HEK293 (cell line): ENCODE measurements around the gene PLEKHF1.

Experiments
- EGR2 ChIP-seq: fragments of 450-650 bp; formaldehyde crosslinking; IDR thresholded peaks from 2 replicates; pipeline ENCODE4 v1.5.1; 2016; ENCODE audit warnings: low read depth, missing biosample characterization, missing genetic modification characterization
- ZNF157 ChIP-seq: fragments of 450-650 bp; formaldehyde crosslinking; IDR thresholded peaks from 2 replicates; pipeline ENCODE4 v1.5.1; 2016; ENCODE audit warnings: missing biosample characterization, missing genetic modification characterization
- ZNF2 ChIP-seq: fragments of 450-650 bp; formaldehyde crosslinking; IDR thresholded peaks from 2 replicates; pipeline ENCODE4 v1.5.1; 2016; ENCODE audit warnings: missing biosample characterization, missing genetic modification characterization
- ZXDB ChIP-seq: fragments of 450-650 bp; formaldehyde crosslinking; IDR thresholded peaks from 2 replicates; pipeline ENCODE4 v1.5.1; 2016; ENCODE audit warnings: missing biosample characterization, missing genetic modification characterization
- TF ChIP-seq, protein P1 (sequence below): fragments of 450-650 bp; formaldehyde crosslinking; IDR thresholded peaks from 2 replicates; pipeline ENCODE4 v1.5.1; 2016; ENCODE audit warnings: missing biosample characterization, missing genetic modification characterization
- TF ChIP-seq, protein P2 (sequence below): fragments of 450-650 bp; formaldehyde crosslinking; IDR thresholded peaks from 2 replicates; pipeline ENCODE4 v1.5.1; 2016; ENCODE audit warnings: missing biosample characterization, missing genetic modification characterization
- TF ChIP-seq, protein P3 (sequence below): fragments of 450-650 bp; formaldehyde crosslinking; IDR thresholded peaks from 2 replicates; pipeline ENCODE4 v1.5.1; 2016; ENCODE audit warnings: missing biosample characterization, missing genetic modification characterization
- TF ChIP-seq, protein P4 (sequence below): fragments of 450-650 bp; formaldehyde crosslinking; IDR thresholded peaks from 2 replicates; pipeline ENCODE4 v1.5.1; 2016; ENCODE audit warnings: missing biosample characterization, missing genetic modification characterization

DNA sequence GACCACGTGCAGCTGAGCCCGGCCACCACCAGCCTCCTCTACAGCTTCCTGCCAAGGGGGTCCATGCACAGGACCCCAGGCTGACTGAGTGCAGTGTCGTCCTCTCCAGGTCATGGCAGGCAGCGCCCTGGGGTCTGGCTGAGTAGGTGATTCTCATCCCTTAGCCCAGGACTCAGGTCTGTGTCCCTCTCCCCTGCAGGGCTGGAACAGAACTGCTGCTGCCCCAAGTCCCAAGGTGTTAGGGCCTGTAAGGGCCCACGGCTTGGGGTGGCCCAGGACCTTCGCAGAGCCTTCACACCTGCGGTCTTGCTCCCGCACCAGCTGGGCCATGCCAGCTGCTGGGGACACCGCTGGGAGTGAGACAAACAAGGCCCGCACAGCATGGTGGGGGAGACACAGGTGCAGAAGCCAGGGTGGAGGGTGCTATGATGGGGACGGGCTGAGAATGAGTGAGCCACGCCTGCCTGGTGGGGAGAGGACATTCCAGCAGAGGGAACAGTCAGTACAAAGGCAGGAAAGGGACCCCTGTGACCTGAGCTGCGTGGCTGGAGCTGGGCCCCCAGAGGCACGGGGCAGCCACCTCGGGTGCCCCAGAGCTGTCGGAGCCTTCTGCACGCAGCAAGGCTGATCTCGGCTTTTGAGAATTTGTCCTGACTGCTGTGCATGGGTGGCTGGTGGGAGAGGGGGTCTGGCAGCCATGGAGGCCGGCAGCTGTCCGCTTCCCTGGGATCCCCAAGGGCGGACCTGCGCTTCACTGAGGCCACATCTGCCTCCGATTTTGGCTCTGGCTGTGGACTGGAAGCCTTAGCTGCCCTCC lies 11.9 kb downstream of the PLEKHF1 start:
- TF ChIP-seq ZNF2 (tag by site-specific recombination) (no peak), ZXDB (tag by site-specific recombination) (no peak), ZNF157 (tag by site-specific recombination) (no peak), EGR2 (tag by site-specific recombination) (no peak)
- TF ChIP-seq, protein P1, sequence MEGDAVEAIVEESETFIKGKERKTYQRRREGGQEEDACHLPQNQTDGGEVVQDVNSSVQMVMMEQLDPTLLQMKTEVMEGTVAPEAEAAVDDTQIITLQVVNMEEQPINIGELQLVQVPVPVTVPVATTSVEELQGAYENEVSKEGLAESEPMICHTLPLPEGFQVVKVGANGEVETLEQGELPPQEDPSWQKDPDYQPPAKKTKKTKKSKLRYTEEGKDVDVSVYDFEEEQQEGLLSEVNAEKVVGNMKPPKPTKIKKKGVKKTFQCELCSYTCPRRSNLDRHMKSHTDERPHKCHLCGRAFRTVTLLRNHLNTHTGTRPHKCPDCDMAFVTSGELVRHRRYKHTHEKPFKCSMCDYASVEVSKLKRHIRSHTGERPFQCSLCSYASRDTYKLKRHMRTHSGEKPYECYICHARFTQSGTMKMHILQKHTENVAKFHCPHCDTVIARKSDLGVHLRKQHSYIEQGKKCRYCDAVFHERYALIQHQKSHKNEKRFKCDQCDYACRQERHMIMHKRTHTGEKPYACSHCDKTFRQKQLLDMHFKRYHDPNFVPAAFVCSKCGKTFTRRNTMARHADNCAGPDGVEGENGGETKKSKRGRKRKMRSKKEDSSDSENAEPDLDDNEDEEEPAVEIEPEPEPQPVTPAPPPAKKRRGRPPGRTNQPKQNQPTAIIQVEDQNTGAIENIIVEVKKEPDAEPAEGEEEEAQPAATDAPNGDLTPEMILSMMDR (tag by site-specific recombination), result no peak
- TF ChIP-seq, protein P2, sequence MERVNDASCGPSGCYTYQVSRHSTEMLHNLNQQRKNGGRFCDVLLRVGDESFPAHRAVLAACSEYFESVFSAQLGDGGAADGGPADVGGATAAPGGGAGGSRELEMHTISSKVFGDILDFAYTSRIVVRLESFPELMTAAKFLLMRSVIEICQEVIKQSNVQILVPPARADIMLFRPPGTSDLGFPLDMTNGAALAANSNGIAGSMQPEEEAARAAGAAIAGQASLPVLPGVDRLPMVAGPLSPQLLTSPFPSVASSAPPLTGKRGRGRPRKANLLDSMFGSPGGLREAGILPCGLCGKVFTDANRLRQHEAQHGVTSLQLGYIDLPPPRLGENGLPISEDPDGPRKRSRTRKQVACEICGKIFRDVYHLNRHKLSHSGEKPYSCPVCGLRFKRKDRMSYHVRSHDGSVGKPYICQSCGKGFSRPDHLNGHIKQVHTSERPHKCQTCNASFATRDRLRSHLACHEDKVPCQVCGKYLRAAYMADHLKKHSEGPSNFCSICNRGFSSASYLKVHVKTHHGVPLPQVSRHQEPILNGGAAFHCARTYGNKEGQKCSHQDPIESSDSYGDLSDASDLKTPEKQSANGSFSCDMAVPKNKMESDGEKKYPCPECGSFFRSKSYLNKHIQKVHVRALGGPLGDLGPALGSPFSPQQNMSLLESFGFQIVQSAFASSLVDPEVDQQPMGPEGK, result no peak
- TF ChIP-seq, protein P3, sequence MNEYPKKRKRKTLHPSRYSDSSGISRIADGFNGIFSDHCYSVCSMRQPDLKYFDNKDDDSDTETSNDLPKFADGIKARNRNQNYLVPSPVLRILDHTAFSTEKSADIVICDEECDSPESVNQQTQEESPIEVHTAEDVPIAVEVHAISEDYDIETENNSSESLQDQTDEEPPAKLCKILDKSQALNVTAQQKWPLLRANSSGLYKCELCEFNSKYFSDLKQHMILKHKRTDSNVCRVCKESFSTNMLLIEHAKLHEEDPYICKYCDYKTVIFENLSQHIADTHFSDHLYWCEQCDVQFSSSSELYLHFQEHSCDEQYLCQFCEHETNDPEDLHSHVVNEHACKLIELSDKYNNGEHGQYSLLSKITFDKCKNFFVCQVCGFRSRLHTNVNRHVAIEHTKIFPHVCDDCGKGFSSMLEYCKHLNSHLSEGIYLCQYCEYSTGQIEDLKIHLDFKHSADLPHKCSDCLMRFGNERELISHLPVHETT (tag by site-specific recombination), result no peak
- TF ChIP-seq, protein P4, sequence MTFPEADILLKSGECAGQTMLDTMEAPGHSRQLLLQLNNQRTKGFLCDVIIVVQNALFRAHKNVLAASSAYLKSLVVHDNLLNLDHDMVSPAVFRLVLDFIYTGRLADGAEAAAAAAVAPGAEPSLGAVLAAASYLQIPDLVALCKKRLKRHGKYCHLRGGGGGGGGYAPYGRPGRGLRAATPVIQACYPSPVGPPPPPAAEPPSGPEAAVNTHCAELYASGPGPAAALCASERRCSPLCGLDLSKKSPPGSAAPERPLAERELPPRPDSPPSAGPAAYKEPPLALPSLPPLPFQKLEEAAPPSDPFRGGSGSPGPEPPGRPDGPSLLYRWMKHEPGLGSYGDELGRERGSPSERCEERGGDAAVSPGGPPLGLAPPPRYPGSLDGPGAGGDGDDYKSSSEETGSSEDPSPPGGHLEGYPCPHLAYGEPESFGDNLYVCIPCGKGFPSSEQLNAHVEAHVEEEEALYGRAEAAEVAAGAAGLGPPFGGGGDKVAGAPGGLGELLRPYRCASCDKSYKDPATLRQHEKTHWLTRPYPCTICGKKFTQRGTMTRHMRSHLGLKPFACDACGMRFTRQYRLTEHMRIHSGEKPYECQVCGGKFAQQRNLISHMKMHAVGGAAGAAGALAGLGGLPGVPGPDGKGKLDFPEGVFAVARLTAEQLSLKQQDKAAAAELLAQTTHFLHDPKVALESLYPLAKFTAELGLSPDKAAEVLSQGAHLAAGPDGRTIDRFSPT, result no peak
